NCI-H1417 treated with DMSO at 0.1 percent for 48 hours (cell line): ENCODE results near the gene PNMT.
A peak's percentile ranks its signal among the peaks of the same experiment; 100 is the strongest.
"Not testable (repeated sequence)": the region's sequence is repeated elsewhere in the genome, so short reads cannot be mapped to it uniquely, and the experiment has no call there.

Experiments
- DNase-seq: peaks from one replicate; lab custom pipeline; 2025; lab: John Stamatoyannopoulos, UW

The PNMT gene

GRCh38 chr17:39687546-39688474 lies 19.6 kb downstream of the PNMT start, which contains the start of gene PGAP3:
Gene PGAP3, minus strand, starts transcription at chr17:39688057. Its CDS starts 43 bp downstream, at chr17:39688014.
- DNase-seq = peak; percentile 95

DNA sequence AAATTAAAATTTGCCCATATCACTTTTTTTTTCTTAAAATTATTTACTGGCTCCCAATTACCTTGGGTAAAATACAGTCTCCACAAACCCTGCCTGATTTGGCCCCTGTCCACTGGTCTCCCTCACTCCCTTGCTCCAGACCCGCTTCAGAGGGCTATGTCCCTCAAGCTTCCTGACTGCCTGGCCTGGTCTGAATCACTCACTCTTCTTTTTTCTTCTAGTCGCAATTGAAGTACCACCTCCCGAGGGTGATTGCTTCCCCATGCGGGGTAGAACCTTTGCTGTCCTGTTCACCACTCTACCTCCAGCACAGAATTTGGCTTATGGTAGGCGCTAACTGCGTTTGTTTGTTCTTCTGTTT lies 20.2 kb downstream of the PNMT start:
- DNase-seq = no peak

DNA sequence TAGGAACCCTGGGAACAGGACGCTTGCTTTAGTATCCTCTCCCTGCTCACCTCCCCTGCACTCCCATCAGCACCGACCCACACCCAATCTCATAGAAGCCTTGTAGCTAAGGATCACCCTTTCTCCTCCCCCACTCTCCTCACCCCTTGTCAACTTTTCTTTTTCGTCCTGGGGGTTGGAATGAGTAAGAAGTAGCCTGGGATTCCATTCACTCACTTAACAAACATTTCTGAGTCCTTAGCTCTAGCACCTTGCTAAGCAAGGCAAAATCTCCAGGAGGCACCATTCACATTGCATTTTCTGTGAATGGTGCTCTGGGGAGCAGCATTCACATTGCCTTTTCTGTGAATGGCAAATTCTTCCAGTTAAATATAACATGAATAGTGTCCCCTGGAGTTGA lies 20.7 kb downstream of the PNMT start:
- no peak for DNase-seq

GRCh38 chr17:39694593-39694992 lies 26.3 kb downstream of the PNMT start:
- no peak for DNase-seq

GRCh38 chr17:39695089-39695474 lies 26.8 kb downstream of the PNMT start:
- DNase-seq = no peak

- DNase-seq = no peak
Measured at GRCh38 chr17:39696731-39697130, 28.5 kb downstream of the PNMT start.

DNA sequence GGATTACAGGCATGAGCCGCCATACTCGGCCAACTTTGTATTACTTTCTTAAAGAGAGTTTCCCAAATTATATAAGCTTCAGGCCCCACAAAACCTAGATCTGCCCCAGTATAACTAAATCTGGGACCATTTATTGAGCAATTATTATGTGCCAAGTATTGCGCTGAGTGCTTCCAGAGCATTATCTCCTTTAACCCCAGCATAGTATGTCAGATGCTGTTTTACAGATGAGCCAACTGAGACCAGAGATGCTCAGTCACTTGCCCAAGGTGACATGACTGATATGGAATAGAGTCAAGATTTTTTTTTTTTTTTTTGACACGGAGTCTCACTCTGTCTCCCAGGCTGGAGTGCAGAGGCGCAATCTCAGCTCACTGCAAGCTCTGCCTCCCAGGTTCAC lies 29.7 kb downstream of the PNMT start:
- DNase-seq = no peak

DNA sequence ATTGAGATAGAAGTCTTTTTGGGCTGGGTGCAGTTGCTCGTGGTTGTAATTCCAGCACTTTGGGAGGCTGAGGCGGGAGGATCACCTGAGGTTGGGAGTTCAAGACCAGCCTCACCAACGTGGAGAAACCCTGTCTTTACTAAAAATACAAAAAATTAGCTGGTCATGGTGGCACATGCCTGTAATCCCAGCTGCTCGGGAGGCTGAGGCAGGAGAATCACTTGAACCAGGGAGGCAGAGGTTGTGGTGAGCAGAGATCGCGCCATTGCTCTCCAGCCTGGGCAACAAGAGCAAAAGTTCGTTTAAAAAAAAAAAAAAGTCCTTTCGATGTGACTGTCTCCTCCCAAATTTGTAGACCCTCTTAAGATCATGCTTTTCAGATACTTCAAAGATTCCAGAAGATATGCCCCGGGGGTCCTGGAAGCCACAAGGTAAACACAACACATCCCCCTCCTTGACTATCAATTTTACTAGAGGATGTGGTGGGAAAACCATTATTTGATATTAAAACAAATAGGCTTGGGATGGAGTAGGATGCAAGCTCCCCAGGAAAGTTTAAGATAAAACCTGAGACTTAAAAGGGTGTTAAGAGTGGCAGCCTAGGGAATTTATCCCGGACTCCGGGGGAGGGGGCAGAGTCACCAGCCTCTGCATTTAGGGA lies 31.0 kb downstream of the PNMT start:
- DNase-seq = not testable (repeated sequence)

DNA sequence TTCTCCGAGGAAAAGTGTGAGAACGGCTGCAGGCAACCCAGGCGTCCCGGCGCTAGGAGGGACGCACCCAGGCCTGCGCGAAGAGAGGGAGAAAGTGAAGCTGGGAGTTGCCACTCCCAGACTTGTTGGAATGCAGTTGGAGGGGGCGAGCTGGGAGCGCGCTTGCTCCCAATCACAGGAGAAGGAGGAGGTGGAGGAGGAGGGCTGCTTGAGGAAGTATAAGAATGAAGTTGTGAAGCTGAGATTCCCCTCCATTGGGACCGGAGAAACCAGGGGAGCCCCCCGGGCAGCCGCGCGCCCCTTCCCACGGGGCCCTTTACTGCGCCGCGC lies 31.5 kb downstream of the PNMT start, which contains the start of gene ERBB2:
TSS of gene ERBB2 (plus strand) at position 247 of the 330 bp plus-strand sequence. CDS start 175 bp downstream, outside the sequence.
- DNase-seq = no peak

GRCh38 chr17:39700148-39700987 lies 32.1 kb downstream of the PNMT start:
- DNase-seq = no peak

- DNase-seq = no peak
Measured at GRCh38 chr17:39701012-39701783, 32.9 kb downstream of the PNMT start.

DNA sequence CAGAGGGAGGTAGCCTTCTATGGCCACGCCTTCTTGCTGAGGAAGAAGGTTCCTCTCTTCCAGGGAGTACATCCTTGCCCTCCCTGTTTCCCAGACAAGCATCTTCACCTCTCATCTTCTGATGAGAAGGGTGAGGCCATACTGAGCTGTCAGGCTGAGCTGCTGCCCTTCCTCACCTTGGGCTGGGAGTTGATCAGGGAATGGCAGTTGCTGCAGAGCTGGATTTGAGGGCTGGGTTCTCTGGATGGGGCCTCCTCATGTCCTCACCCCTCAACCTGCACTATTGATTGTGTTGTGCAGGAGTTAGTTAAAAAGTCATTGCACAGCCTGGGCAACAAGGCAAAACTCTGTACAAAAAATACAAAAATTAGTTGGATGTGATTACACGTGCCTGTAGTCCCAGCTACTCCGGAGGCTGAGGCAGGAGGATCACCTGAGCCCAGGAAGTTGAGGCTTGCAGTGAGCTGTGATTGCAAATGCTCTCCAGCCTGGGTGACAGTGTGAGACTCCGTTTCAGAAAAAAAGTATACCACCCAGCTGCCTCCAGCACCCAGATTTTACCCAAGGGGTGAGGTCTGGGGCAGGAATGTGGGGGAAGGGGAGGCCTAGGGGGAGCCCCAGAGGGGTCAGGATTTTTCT lies 33.6 kb downstream of the PNMT start:
- no peak for DNase-seq

DNA sequence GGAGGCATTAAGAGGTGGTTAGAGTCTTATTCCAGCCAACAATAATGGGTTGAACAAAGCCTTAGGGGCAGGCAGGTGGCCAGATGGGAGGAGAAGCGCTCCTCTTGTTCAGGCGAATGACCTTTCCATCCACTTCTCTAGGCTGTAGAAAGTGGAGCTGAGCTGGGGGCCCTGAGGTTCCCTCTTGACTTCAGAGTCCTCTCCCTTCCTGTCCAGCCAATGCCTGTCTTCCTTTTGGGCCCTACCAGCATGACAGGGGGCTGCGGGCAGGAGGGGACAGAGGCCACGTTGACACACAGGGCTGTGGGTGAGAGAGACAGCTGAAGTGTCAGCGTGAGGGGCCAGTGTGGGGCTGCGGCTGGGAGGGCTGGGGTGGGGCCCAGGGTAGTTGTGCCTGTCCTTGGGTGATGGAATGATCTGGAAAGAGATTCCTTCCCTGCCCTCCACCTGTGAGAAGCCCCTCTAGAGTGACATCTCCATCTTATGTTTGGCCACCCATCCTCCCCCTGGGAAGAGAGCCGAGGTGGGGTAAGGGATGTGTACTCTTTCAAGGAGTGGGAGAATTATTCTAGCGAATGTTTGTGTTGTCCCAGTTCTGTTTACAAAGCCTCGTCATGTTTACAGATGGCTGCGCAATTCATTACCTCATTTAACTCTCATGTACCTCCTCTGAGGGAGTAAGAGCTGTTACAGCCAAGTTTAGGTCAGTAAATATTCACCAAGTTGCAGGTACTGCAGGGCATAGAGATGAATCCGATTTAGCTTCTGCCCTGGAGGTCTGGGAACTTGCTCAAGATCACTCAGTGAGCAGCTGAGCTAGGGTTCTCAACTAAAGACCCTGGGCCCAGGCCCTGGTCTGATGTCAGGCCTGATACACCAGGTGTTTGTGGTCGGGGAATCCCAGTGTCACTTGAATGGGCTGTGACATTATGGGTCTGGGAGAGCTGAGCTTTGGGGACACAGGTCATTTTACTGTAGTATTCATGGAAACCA lies 34.9 kb downstream of the PNMT start:
- DNase-seq = no peak

GRCh38 chr17:39703913-39704312 lies 35.7 kb downstream of the PNMT start:
- DNase-seq = no peak

GRCh38 chr17:39704821-39705551 lies 36.7 kb downstream of the PNMT start:
- no peak for DNase-seq

GRCh38 chr17:39705786-39706348 lies 37.6 kb downstream of the PNMT start:
- no peak for DNase-seq

DNA sequence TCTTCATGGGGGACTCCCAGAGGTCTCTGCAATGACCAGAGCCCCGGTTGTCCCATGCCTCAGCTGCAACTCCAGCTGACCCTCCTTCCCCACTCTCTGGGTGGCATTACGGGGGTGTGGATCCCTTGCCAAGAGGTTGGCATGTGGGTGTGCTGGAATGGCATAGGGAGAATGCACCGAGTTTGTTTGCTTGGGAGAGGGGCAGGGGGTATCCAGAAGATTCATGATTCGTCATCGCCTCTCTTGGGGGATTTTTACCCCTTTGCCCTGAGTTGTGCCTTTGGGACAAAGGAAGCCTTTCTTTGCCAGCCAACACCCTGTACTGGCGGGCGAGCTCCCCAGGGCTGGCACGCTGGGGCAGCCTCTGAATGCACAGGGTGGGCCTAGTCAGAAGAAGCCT lies 38.1 kb downstream of the PNMT start:
- no peak for DNase-seq

DNA sequence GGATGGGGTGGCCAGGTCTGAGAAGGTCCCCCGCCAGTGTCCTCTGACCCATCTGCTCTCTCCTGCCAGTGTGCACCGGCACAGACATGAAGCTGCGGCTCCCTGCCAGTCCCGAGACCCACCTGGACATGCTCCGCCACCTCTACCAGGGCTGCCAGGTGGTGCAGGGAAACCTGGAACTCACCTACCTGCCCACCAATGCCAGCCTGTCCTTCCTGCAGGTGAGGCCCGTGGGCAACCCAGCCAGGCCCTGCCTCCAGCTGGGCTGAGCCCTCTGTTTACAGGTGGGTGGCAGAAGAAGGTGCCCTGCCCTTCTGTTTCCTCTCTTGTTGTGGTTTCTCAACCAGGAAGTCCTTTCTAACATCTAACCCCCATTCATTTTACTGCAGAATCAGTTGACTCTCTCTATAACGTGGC lies 38.7 kb downstream of the PNMT start:
- DNase-seq = no peak
